A549 (cell line): Measurements from ENCODE around the gene HELZ2.

Experiments used
- EP300 ChIP-seq, 2 experiments: fragments of >200 bp; sonication (Bioruptor Twin); formaldehyde crosslinking; IDR thresholded peaks; 2 replicates in 1 of 2; 3 replicates in 1 of 2; pipeline ENCODE4 v1.6.1; 2016 to 2017
- MYC ChIP-seq: IDR thresholded peaks from 2 replicates; pipeline ENCODE4 v1.6.1; 2012; ENCODE audit warnings: mild to moderate bottlenecking, inconsistent platforms, low read length, improper control_type of control experiment, borderline replicate concordance

DNA sequence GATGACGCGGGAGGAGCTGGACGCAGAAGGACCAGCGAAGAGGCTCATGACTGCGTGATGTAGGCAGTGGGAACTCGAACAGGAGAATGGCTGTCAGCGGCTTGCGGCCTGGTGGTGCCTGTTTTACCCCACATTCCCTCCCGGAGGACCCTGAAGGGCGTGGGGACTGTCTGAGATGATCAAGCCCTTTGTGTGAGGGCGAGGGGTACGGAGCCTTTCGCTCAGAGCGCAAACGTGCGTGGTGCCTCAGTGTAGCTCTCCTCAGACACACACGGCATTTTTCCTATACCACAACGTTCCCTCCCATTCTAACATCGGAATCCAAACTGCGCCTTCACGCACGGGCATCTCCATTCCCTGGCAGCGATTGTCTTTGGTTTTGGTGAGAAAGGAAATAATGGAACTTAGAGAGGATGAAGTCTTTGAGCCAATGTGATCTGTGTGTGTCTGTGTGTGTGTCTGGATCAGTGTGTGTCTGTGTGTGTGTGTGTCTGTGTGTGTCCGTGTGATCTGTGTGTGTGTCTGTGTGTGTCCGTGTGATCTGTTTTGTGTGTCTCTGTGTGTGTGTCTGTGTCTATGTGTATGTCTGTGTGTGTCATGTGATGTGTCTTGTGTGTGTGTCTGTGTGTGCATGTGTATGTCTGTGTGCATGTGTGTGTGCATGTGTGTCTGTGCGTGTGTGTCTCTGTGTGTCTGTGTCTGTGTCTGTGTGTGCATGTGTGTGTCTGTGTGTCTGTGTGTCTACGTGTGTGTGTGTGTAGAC, 42.2 kb downstream of the HELZ2 start:
- TF ChIP-seq MYC (no peak), EP300 (IDR thresholded peaks at IDR 0.05) (no peak)
